Fibroblast of lung (primary cell): ENCODE measurements around the gene ADCY5. TPM values are rescaled to one million over a fixed set of nuclear protein-coding genes. Genes with fewer than 3 reads are reported as not detected.

Source experiments
- DNase-seq, 2 donors: peaks; one replicate each; pipeline versions ENCODE4 v3.0.0 to v3.0.0-alpha.2; 2010; ENCODE audit warnings: low read depth in 2 of 2
- H2AFZ ChIP-seq: 2 replicates; pipeline ENCODE4 v1.5.1; 2012; ENCODE audit warnings: low read length, control low read depth, inconsistent platforms
- H3K27ac ChIP-seq: 2 replicates; pipeline ENCODE4 v1.5.1; 2011; ENCODE audit warnings: low read length, control low read depth; ENCODE audit not compliant: insufficient read depth
- H3K27me3 ChIP-seq: 2 replicates; pipeline ENCODE4 v1.5.1; 2011; ENCODE audit warnings: mild to moderate bottlenecking, low read length; ENCODE audit not compliant: control insufficient read depth, insufficient read depth
- H3K36me3 ChIP-seq: 2 replicates; pipeline ENCODE4 v1.5.1; 2011; ENCODE audit warnings: low read length; ENCODE audit not compliant: control insufficient read depth, insufficient read depth
- H3K4me1 ChIP-seq: 2 replicates; pipeline ENCODE4 v1.5.1; 2011; ENCODE audit warnings: low read length; ENCODE audit not compliant: control insufficient read depth, insufficient read depth; ENCODE audit errors: extremely low read depth
- H3K4me2 ChIP-seq: 2 replicates; pipeline ENCODE4 v1.5.1; 2011; ENCODE audit warnings: low read length, control low read depth; ENCODE audit not compliant: insufficient read depth; ENCODE audit errors: extremely low read depth
- H3K4me3 ChIP-seq, 4 experiments: fragments of 200-600 bp in 1 of 4; sonication (generic) in 1 of 4; replicated peaks in 1 of 4; 2 replicates each; pipeline ENCODE4 v1.5.1; 2011 to 2016; ENCODE audit warnings: low read length in 4 of 4, low read depth in 3 of 4, mild to moderate bottlenecking in 3 of 4, control low read depth in 2 of 4, inconsistent platforms in 1 of 4, mixed read lengths in 1 of 4; ENCODE audit not compliant: insufficient read depth in 1 of 4; ENCODE audit errors: control extremely low read depth in 1 of 4
- H3K79me2 ChIP-seq: 2 replicates; pipeline ENCODE4 v1.5.1; 2012; ENCODE audit warnings: mild to moderate bottlenecking, low read length, inconsistent platforms; ENCODE audit not compliant: control insufficient read depth, insufficient read depth
- H3K9ac ChIP-seq: 2 replicates; pipeline ENCODE4 v1.5.1; 2011; ENCODE audit warnings: mild to moderate bottlenecking, low read length, control low read depth; ENCODE audit not compliant: insufficient read depth
- H3K9me3 ChIP-seq: 2 replicates; pipeline ENCODE4 v1.5.1; 2012; ENCODE audit warnings: low read depth, low read length; ENCODE audit not compliant: control insufficient read depth, insufficient read depth
- H4K20me1 ChIP-seq: 2 replicates; pipeline ENCODE4 v1.5.1; 2011; ENCODE audit warnings: low read length; ENCODE audit not compliant: control insufficient read depth, insufficient read depth; ENCODE audit errors: extremely low read depth
- CTCF ChIP-seq, 2 donors: IDR thresholded peaks in 1 of 2; conservative IDR thresholded peaks in 1 of 2; 1 replicate in 1 of 2; 2 replicates in 1 of 2; pipeline ENCODE4 v1.5.1; 2011 to 2012; ENCODE audit warnings: low read length in 2 of 2, control low read depth in 1 of 2, inconsistent platforms in 1 of 2, low read depth in 1 of 2, mild to moderate bottlenecking in 1 of 2
- EZH2 ChIP-seq: IDR thresholded peaks from 2 replicates; pipeline ENCODE4 v1.5.1; 2012; ENCODE audit warnings: low read length, control low read depth, mild to moderate bottlenecking; ENCODE audit errors: missing control alignments
- polyA plus RNA-seq, 2 donors: library from polyadenylated mRNA; depleted of rRNA in 1 of 2; stranded (reverse) in 1 of 2; unstranded in 1 of 2; fragments of >200 nt; gene quantifications; 2 replicates each; pipeline ENCODE4 v1.2.1, GENCODE V29; 2011 to 2012; ENCODE audit warnings: missing spikeins in 1 of 2
- total RNA-seq: library from RNA; depleted of rRNA; stranded (reverse); fragments of >200 nt; gene quantifications from 2 replicates; pipeline ENCODE4 v1.2.1, GENCODE V29; 2014

Gene ADCY5
- total and polyA plus RNA-seq, 2 donors (not counting 1 experiment from before 2014, with no cell fraction given): 0.11 to 0.50 TPM

GRCh38 chr3:123467046-123467445, 18.2 kb upstream of the ADCY5 start:
- Histone ChIP-seq H3K27ac (no peak overlapping the region), H3K4me1 (no peaks in the 10 kb centered on the region), H3K4me3 (no peak overlapping the region), H2AFZ (no peak overlapping the region), H3K36me3 (no peaks in the 10 kb centered on the region), H3K9ac (no peak overlapping the region), H3K9me3 (no peaks in the 10 kb centered on the region), H3K79me2 (no peaks in the 10 kb centered on the region), H3K4me2 (no peak overlapping the region), H4K20me1 (no peaks in the 10 kb centered on the region), H3K27me3 (no peaks in the 10 kb centered on the region)
- no peak for TF ChIP-seq EZH2
- TF ChIP-seq CTCF (conservative IDR thresholded peaks at IDR 0.05 in 1 of 2, IDR thresholded peaks at IDR 0.05 in 1 of 2; ENCODE audit: low read depth in 1 of 2, low read length in 2 of 2): no peak
- no peak for DNase-seq

GRCh38 chr3:123464211-123464610, 15.3 kb upstream of the ADCY5 start:
- TF ChIP-seq CTCF (conservative IDR thresholded peaks at IDR 0.05 in 1 of 2, IDR thresholded peaks at IDR 0.05 in 1 of 2; ENCODE audit: low read depth in 1 of 2, low read length in 2 of 2) (no peak), EZH2 (no peak)
- H3K4me1 ChIP-seq: no peaks in the 10 kb centered on the region
- H2AFZ ChIP-seq: no peak overlapping the region
- H3K4me2 ChIP-seq: no peak overlapping the region
- H3K79me2 ChIP-seq: no peaks in the 10 kb centered on the region
- H3K27me3 ChIP-seq: peaks cover 11% of the 10 kb centered on the region
- no peaks in the 10 kb centered on the region for H3K9me3 ChIP-seq
- no peak overlapping the region for H3K9ac ChIP-seq
- H3K36me3 ChIP-seq: no peaks in the 10 kb centered on the region
- H3K4me3 ChIP-seq: no peak overlapping the region
- H3K27ac ChIP-seq: no peak overlapping the region
- no peaks in the 10 kb centered on the region for H4K20me1 ChIP-seq
- no peak for DNase-seq

- H3K4me2 ChIP-seq: no peak overlapping the region
- no peaks in the 10 kb centered on the region for H3K36me3 ChIP-seq
- peaks cover 11% of the 10 kb centered on the region for H3K27me3 ChIP-seq
- H3K4me3 ChIP-seq: no peak overlapping the region
- no peaks in the 10 kb centered on the region for H3K79me2 ChIP-seq
- DNase-seq: no peak
- H3K9ac ChIP-seq: no peak overlapping the region
- H2AFZ ChIP-seq: no peak overlapping the region
- no peaks in the 10 kb centered on the region for H4K20me1 ChIP-seq
- no peak overlapping the region for H3K27ac ChIP-seq
- no peak for TF ChIP-seq EZH2
- TF ChIP-seq CTCF (conservative IDR thresholded peaks at IDR 0.05 in 1 of 2, IDR thresholded peaks at IDR 0.05 in 1 of 2; ENCODE audit: low read depth in 1 of 2, low read length in 2 of 2): no peak
- H3K4me1 ChIP-seq: no peaks in the 10 kb centered on the region
- H3K9me3 ChIP-seq: no peaks in the 10 kb centered on the region
Measured at GRCh38 chr3:123459862-123460261, 11.0 kb upstream of the ADCY5 start.
